GM18505 (cell line): ENCODE results near the gene ACAT2.
A peak's percentile ranks its signal among the peaks of the same experiment; 100 is the strongest.

ENCODE experiments used
- ATAC-seq: cut with Tn5 transposase; IDR thresholded peaks from one replicate; pipeline ENCODE4 v1.9.1; 2021; ENCODE audit not compliant: unreplicated experiment
- POLR2A ChIP-seq: IDR thresholded peaks from 4 replicates; pipeline ENCODE4 v1.6.1; 2011; ENCODE audit warnings: borderline replicate concordance; ENCODE audit not compliant: insufficient read depth, insufficient read length; ENCODE audit errors: extremely low read depth

ACAT2 gene

DNA sequence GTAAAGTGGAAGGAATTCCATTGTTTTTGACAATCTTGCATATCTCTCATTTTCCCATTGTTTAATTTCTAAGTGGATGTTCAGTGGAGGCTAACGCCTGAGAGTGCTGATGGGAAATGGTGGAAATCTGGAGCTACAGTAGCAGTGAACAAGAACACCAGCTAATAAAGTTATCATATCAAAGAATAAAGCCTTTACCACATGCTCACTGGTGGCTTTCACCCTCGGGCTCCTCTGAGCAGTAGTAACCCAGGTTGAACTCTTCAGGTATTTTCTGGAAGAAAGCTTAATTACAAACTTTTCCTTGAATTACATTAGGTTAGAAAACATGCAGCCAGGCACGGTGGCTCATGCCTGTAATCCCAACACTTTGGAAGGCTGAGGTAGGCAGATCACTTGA, 10.4 kb upstream of the ACAT2 start:
- no peak for TF ChIP-seq POLR2A

DNA sequence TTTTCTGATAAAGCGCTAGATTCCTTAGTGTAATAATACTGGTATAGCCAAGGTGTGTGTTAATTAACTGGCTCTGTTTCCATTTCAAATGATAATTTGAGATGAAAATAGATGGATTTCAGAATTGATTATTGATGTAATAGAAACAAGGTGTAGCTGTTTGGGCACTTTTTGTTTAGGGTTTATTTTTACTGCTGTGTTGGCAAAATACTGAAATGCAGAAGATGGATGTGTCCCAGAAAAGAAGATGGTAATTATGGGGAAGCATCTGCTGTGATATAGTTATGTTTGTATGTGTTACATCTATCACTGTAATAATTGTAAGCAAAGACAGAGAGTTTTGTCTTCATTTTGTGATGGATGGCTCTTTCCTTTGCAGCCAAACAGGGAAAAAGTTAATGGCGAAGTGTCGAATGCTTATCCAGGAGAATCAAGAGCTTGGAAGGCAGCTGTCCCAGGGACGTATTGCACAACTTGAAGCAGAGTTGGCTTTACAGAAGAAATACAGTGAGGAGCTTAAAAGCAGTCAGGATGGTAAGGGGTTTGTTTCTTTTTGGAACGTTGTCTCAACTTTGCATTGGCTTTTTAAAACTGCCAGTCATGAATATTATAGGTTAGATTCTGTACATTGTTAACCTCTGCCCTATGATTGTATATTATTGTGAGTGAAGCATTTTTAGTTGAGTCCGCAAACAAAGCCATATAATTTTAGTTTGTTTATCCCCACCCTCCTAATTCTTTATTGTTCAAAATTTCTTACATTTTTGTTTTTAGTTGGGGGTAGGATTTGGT, 8.6 kb upstream of the ACAT2 start:
- no peak for TF ChIP-seq POLR2A

More for the DNA sequence above, 10.4 kb upstream of the ACAT2 start:
- ATAC-seq, result no peak

DNA sequence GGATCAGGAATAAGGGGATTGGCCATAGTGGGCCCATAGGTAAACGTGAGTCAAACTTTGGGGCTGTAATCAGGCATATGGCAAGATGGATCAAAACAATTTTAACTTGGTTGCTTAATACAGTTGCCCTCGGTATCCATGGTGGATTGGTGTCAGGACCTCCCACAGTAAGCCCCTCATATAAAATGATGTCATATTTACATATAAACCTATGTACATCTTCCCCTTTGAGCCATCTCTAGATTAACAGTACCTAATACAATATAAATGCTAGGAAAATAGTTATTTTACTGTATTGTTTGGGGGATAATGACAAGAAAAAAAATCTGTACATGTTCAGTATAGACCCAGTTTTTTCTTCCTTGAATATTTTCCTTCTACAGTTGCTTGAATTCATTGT, 7.4 kb upstream of the ACAT2 start:
- TF ChIP-seq POLR2A, result no peak

More for the DNA sequence above, 8.6 kb upstream of the ACAT2 start:
- no peak for ATAC-seq

DNA sequence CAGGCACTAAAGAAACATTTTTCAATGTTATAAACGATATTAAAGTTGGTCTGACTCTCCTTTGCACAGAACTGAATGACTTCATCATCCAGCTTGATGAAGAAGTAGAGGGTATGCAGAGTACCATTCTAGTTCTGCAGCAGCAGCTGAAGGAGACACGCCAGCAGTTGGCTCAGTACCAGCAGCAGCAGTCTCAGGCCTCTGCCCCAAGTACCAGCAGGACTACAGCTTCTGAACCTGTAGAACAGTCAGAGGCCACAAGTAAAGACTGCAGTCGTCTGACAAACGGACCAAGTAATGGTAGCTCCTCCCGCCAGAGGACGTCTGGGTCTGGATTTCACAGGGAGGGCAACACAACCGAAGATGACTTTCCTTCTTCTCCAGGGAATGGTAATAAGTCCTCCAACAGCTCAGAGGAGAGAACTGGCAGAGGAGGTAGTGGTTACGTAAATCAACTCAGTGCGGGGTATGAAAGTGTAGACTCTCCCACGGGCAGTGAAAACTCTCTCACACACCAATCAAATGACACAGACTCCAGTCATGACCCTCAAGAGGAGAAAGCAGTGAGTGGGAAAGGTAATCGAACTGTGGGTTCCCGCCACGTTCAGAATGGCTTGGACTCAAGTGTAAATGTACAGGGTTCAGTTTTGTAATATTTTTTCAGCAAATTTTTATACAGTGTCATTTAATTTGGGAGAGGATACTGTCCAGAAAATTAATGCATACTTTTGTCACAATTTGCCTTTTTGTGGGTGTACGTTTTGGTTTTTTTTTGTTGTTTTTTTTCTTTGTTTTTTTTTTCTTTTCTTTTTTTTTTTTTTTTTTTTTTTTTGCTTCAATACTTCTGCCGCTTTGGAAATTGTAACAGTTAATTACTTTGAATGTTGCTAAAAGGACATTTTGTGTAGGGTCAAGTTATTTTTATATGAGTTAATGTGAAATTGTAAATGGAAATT, 6.6 kb upstream of the ACAT2 start:
- no peak for ATAC-seq
- TF ChIP-seq POLR2A, result no peak

More for the DNA sequence above, 7.4 kb upstream of the ACAT2 start:
- ATAC-seq, result no peak

DNA sequence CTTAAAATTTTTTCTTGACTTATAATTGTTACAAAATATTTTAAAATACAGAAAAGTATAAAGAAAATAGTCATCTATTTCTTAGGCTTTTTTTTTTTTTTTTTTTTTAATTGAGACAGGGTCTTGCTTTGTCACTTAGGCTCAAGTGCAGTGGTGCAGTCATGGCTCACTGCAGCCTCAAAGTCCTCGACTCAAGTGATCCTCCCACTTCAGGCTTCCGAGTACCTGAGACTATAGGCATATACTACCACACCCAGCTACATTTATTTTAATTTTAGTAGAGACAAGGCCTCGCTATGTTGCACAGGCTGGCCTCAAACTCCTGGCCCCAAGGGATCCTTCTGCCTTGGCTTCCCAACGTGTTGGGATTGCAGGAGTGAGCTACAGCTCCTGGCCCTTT, 5.3 kb upstream of the ACAT2 start:
- ATAC-seq, result no peak

DNA sequence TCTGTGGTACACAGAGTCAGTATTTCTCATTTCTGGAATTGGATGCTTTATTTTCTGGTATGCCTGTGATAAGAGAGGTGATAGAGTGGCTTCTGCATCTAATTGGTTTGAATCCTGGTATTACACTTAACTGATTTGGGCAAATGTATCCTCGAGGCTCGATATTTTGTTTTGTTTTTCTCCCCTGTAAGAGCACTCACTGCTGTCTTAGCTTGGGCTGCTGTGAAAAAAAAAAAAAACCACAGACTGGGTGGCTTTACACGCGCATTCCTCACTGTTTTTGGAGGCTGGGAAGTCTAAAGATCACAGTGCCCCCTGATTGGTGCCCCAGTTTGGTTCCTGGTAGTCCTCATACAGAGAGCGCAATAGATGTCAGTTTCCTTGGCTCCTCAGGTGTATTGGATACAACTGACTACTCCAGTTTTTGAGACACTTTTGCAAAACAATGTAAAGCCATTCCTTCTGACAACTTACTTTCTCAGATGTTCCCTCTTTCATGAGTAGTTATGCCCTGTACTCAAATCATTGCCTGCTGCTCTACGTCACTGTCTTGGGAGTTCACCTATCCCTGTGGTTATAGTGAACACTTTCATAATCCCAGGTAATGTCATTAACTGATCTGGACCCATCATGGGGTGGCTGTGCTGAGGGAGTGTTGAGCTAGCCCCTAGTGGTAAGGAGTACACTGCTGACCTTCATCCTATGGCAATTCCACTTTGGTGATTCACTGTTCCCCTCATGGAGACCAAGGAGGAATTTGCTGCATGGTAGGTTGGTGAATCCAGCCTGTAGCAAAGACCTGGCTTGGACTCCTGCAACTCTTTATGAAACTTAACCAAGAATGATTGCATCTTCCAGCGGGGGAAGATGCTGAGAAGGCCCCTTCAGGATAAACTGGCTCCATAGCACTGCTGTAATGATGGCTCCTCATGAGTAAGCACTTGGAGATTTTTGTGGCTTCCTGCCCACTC, 3.5 kb upstream of the ACAT2 start:
- ATAC-seq, result no peak
- no peak for TF ChIP-seq POLR2A

More for the DNA sequence above, 5.3 kb upstream of the ACAT2 start:
- no peak for TF ChIP-seq POLR2A

DNA sequence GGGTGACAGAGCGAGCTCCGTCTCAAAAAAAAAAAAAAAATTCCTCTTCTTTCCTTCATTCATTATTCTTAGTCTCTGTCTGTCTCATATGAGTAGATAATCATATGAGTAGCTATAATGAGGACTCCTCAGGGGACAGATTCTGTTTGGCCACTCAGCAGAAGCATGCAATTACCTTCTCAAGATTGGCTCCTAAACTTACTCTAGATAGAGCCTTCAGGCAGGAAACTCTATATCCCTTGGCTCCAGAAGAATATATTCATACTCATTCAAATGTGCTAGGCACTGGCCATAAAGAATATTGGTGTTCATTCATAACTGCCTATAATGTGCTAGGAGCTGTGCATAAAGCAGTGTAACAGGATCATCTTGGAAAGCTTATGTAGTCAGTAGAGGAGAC, 2.2 kb upstream of the ACAT2 start:
- TF ChIP-seq POLR2A, result no peak
- ATAC-seq, result no peak

DNA sequence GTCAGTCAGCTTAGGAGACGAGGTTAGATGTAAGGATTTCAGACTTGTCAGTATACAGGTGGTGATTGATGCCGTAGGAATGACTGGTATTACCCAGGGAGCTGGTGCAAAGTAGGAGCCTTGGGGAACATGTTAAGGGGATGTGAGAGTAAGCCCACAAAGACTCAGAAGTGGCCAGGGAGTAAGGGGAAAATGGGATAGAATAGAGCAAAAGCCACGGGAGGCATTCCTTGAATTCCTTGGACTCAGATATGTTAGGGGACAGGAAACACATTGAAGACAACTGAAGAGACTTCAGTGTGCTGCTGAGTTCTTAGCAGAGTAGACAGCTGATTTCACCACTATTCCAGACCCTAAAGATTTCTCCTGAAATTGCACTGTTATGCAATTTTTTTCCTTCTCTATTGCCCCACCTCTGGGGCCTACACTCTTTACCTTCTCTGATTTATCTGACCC, 1.2 kb upstream of the ACAT2 start:
- ATAC-seq, result no peak
- TF ChIP-seq POLR2A, result no peak

DNA sequence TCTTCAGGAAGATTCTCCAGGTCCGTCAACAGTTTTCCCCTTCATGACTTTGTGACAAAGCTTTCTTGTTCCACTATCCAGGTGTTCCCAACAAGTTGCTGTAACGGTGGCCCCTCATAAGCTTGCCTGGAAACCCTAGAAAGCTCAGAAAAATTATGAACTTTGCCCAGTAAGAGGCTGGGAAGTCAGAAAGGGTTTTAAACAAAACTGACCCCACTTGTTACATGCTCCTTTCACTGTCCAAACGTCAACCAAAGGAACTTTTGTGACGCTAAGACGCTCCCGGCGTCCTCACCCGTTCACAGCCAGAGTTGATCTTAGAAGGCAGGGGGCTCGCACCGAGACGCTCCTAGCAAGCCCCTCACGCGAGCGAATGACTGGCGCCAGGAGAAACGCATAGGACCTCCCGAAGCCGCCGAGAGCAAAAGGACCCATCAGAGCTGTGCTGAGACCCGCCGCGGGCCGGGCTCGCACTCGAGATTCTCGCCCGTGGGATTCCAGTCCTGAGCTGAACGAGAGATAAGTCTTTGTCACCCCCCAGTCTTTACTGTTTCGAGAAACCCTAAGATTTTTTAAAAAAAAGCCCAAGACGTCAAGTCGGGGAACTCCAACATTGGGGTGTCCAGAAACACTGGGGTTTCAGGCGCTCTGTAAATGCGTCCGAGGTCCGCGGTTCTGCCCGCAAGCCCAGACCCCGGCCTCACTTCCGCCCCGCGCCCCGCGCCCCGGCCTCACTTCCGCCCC, 544 bp upstream of the ACAT2 start:
- no peak for TF ChIP-seq POLR2A
- ATAC-seq, result peak; percentile 2

DNA sequence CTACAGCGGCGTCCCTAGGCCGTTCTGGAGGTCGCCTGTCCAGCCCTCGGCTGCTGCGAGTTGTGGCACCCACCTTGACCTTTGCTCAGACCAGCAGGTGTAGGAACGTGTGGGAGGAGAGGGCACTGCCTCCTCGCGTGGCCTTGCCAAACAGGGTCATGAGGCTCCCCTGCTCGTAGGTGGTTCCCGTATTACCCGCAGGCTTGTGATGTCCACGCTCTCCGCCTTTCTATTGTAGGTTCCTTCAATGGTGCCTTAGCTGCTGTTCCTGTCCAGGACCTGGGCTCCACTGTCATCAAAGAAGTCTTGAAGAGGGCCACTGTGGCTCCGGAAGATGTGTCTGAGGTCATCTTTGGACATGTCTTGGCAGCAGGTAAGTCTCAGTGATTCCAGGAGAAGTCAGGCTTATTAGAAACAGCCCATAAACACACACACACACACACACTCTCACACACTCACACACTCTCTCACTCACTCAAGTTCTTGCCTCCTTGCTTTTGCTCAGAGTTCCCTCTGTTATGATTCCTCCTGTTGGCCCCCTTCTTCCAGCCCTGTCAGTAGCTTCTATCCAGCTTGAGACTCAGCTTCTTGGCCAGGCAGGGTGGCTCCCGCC, 942 bp downstream of the ACAT2 start:
- no peak for TF ChIP-seq POLR2A
- ATAC-seq, result peak; percentile 3

DNA sequence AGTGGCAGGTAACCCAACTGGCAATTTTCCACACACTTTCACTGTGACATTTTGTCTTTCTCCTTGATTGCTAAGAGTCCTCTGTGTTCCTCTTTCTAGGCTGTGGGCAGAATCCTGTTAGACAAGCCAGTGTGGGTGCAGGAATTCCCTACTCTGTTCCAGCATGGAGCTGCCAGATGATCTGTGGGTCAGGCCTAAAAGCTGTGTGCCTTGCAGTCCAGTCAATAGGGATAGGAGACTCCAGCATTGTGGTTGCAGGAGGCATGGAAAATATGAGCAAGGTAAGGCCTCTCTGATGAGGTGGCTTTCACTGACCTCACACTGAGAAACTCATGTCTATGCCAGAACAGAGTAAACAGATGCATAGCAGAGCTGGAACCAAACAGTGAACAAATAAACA, 5.1 kb downstream of the ACAT2 start:
- ATAC-seq, result no peak
- no peak for TF ChIP-seq POLR2A

DNA sequence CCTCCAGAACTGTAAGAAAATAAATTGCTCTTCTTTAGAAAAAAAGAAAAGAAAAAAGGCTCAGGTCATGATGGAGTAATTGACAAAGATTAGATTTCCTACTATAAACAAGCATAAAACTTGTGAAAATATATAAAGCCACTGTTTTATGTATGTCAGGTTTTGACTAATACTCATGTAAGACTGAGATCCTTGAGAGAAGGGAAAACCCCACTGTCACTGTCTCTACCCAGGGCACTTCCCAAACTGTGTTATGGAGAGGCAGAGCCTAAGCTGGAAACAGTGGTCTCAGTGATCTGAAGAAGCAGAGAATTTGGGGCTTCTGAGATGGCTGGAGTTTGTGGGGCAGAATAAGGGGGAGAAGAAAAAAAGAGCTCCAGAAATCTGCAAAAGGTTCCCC, 7.6 kb downstream of the ACAT2 start:
- no peak for TF ChIP-seq POLR2A
- no peak for ATAC-seq

DNA sequence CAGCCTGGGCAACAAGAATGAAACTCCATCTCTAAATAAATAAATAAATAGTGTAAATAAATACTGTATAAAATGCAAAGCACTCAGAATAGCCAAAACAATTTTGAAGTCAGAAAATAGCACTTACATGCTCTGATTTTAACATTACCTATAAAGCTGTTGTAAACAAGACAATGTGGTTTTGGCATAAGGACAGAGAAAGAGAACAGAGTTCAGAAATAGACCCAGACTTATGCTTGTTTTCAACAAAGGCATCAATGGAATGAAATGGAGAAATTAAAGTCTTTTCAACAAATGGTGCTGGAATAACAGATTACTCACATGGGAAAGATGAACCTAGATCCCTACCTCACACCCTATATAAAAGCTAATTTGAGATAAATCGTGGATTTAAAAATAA, 10.4 kb downstream of the ACAT2 start:
- TF ChIP-seq POLR2A, result no peak
- ATAC-seq, result no peak
